HG02943 (cell line): ENCODE measurements around the gene GXYLT2.
A peak's percentile ranks its signal among the peaks of the same experiment; 100 is the strongest.

Experiments used
- ATAC-seq: cut with Tn5 transposase; IDR thresholded peaks from one replicate; pipeline ENCODE4 v1.9.1; 2021; ENCODE audit warnings: mild to moderate bottlenecking, low read depth, moderate library complexity; ENCODE audit not compliant: unreplicated experiment

Gene GXYLT2, protein sequence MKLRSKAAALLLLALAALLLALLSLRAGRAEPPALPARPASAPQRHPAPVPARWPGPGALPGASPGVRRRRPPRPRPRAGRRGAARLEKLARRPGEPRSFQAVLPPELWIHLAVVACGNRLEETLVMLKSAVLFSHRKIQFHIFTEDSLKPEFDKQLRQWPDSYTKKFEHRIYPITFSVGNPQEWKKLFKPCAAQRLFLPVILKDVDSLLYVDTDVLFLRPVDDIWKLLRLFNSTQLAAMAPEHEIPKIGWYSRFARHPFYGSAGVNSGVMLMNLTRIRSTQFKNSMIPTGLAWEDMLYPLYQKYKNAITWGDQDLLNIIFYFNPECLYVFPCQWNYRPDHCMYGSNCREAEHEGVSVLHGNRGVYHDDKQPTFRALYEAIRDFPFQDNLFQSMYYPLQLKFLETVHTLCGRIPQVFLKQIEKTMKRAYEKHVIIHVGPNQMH

GRCh38 chr3:72887705-72888545, at the start of gene GXYLT2:
GXYLT2 (plus strand) TSS chr3:72888046; CDS start chr3:72888234, 188 bp downstream.
- ATAC-seq, result no peak

DNA sequence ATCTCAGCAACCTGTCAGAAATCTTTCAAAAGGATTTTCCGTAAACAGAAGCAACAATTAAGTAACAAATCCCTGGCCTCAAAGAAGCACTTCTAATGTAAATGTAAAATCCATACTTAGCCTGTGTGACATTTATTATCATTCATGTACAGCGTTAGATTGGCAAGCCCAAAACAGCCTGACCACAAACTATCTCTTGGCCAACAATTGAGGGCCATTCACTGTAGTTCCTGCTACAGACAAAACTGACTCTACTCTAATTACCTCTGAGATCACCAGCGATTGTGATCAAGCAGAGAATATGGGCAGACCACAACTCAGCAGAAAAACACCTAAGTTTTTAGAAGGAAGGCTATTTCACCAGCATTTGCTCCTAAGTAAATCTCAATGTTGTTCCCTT, 48.8 kb upstream of the GXYLT2 start:
- no peak for ATAC-seq

DNA sequence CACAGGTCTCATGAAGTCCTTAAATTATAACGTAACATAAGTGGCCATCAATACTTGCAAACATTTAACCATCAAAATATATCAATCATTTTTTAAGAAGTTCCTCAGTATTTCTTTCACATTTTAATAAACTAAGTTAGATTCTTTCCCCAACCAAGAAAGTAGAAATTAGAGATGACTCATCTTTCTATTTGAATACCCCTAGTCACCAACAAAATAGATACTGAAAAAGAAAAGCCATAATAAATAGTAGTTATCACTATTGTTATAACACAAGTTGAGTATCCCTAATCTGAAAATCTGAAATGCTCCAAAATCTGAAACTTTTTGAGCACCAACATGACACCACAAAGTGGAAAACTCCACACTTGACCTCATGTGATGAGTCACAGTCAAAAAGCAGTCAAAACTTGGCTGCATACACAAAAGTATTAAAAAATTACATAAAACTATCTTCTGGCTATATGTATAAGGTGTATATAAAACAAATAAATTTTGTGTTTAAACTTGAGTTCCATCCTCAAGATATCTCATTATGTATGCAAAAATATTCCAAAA, 43.3 kb upstream of the GXYLT2 start:
- ATAC-seq, result no peak

DNA sequence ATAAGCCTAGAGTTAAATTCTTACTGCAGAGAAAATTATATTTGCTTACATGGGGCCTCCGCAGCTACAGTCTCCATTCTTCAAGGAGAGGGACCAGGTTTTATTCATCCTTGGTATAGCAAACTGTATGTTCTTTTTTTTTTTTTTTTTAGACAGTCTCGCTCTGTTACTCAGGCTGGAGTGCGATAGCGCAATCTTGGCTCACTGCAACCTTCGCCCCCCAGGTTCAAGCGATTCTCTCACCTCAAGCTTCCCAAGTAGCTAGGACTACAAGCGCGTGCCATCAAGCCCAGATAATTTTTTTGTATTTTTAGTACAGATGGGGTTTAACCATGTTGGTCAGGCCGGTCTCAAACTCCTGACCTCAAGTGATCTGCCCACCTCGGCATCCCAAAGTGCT, 41.7 kb upstream of the GXYLT2 start:
- no peak for ATAC-seq

DNA sequence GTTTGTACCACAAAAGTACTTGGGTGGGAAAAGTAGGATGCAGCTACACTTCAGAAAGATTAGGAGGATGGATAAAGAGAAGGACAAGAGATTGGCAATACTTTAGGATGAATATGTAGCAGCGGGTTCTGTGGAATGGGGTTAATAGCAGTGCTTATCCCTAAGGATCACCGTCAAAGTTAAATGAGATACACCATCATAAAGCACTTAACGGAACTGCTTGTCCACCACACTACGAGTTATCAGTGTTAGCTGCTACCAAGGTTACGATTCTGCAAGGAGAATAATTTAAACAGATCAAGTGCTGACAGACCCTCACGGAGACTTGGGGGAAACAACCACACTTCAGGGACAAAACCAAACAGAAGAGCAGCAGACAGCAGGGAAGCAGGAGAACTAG, 40.6 kb upstream of the GXYLT2 start:
- ATAC-seq, result no peak

- ATAC-seq, result peak; percentile 96
These were observed 39.8 kb upstream of the GXYLT2 start, which contains the start of gene SHQ1 for GRCh38 chr3:72847751-72848702. SHQ1 (minus strand) TSS chr3:72848445; CDS start chr3:72848340, 105 bp downstream.

DNA sequence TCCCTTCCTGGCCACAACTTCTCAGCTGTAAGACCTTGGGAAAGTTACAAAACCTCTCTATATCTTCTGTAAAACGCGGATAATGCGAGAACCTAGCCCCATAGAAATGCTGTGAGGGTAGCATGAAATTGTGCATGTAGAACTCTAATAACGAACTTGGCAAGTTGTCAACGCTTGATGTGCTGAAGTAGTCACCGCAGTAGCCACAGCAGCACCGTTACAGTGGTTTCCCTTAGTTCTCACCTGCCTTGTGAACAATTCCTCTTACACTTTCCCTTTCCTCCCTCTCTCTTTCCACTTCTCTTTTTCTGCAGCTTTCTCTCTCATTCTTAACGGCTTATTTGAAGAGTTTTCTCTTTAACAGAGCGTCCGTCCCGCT, 39.2 kb upstream of the GXYLT2 start:
- ATAC-seq, result peak; percentile 38

DNA sequence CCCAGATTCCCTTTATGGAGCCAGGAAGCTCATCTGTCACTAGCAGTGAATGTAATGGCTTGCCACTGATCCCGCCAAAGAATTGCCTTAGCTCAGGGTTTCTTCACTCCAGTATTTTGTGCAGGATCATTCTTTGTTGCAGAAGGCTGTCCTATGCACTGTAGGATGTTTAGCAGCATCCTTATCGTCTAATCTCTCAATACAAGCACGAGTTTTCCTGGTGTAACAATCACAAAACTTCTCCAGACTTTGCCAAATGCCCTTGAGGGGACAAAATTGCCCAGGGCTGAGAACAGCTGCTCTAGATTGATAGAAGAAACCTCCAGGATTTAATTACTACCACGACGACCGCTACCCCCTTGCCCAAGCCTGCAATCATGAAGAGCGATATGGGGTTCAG, 32.8 kb upstream of the GXYLT2 start:
- ATAC-seq, result no peak

- no peak for ATAC-seq
These were observed 27.8 kb upstream of the GXYLT2 start for GRCh38 chr3:72860053-72860452.

DNA sequence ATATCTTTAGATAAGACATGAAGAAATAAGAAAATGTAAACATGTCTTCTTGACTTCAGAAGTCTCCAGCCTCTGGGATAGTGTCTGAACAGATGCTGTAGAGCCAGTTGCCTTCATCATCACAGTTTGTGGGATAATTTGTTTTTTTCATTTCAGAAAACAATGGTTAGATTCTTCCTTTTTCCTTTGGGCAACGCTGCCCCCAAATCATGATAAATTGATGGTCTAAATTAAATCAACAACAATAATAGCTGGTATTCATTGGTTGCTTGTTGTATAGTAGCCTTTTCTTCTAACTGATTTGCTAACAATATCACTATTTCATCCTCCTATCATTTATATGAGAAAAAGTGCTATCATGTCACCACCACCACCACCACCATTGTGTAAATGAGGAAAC, 27.0 kb upstream of the GXYLT2 start:
- ATAC-seq, result no peak

DNA sequence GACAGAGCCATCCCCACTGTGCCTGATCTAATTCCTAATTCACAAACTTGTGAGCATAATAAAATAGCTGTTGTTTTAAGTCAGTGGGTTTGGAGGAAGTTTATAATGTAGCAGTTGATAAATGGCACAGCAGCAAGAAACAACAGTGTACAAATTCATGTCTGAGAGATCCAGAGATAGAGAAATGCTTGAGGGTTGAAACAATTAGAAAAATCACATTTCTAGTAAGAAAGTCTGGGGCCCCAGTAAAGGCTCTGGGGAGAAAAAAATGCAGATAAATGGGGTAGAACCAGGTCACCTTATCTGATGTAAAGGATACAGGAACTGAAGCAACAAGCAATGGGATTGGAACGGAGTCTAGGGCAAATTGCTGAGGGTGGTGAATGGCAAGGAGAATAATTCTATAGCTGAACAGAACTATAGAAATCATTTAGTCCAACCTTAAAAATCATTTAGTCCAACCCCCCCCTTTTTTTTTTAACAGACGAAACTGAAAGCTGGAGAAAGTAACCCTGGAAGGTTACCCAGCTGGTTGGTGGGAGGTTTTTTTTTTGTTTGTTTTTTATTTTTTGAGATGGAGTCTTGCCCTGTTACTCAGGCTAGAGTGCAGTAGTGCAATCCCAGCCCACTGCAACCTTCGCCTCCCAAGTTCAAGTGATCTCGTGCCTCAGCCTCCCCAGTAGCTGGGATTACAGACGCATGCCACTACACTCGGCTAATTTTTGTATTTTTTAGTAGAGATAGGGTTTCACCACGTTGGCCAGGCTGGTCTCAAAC, 25.3 kb upstream of the GXYLT2 start:
- no peak for ATAC-seq

- no peak for ATAC-seq
These were observed 15.7 kb upstream of the GXYLT2 start for GRCh38 chr3:72872183-72872582.

GRCh38 chr3:72887343-72887704, 522 bp upstream of the GXYLT2 start:
- no peak for ATAC-seq

DNA sequence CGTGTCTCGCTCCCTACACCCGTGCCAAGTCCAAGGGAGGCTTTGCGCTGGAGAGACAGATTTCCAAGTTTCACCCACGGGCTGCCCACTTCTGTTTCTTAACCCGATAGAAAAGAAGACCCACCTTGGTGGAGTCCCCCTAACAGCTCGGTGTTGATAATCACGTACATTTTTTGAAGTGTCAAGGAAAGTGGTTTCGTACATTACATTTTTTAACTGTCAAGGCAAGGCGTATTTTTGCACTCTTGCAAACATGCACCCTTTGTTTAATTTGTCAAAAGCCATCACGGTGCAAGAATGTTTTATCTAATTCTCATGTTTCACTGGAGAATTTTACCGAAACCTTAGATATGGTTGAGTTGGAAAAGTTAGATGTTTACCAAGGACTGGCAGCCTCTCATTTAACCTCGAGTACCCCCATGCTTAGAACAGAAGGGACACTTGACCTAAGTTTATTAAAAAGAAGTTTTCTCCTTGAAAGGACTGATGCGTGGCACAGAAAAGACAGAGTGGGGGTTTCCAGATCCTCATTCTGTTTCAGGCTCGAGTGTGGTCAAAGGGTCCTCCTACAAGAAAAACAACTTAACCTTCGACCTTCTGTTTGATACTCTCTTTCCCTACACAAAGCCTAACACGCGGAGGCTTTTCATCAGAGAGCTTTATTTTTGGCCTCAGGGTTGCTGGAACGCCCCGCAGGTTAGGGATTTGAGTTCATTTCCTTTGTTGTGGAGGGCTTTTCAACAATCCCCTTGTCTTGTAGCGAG, 882 bp downstream of the GXYLT2 start:
- no peak for ATAC-seq

DNA sequence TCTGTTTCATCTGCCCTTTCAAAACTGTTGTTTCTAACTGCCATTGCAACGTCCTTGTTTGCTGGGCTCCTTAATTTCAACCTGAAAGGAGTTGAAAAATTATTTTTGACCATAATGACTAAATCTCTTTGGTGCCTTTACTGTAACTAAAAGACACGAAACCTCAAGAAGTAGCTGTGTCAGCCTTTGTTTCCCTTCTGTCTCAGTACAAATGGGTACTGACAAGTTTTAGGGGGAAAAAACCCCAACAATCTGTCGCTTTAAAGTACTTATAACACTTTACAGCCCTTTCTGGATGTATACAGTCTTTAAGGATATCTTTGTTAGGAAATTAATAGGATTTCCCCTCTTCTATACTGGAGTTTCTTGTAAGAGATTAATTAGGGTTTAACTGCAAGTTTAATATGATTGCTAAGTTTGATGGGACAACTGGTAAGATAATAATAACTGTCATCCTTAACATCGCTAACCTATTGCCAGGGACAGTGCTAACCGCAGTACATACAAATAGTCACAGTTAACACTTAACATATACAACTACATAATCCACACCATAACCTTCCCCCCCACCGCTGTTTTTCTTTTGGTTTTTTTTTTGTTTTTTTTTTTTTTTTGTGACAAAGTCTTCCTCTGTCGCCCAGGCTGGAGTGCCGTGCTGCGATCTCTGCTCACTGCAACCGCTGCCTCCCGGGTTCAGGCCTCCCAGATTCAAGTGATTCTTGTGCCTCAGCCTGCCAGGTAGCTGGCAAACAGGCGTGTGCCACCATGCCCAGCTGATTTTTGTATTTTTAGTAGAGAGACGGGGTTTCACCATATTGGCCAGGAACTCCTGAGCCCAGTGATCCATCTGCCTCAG, 1.7 kb downstream of the GXYLT2 start:
- ATAC-seq, result no peak

- ATAC-seq, result no peak
These were observed 2.5 kb downstream of the GXYLT2 start for GRCh38 chr3:72890166-72890925.
